HCT116 (cell line): ENCODE data around the gene GATAD2A. TPM values are rescaled to one million over a fixed set of nuclear protein-coding genes. Genes with fewer than 3 reads are reported as not detected.

Source experiments
- ATAC-seq: fragments of 200-7000 bp; cut with Tn5 transposase; 2 replicates; pipeline ENCODE4 v1.9.1; 2020; ENCODE audit warnings: mild to moderate bottlenecking, moderate library complexity
- BruUV-seq: library from RNA; stranded (reverse); fragments of 400-500 nt; replicated peaks from 2 replicates; lab custom pipeline; 2021; lab: Mats Ljungman, UMichigan
- CTCF ChIA-PET: fragments of 300-600 bp; sonication (Branson Sonifier 250); formaldehyde crosslinking; loops from one replicate; lab custom pipeline; 2021; ENCODE audit warnings: antibody characterized with exemption; lab: Charles Lee
- POLR2A ChIA-PET: fragments of 300-600, 350-600 bp; sonication (Branson Sonifier 250); formaldehyde crosslinking; loops from one replicate; lab custom pipeline; 2021; ENCODE audit warnings: antibody characterized with exemption; lab: Charles Lee
- RAD21 ChIA-PET, 2 experiments: fragments of 300-600 bp; sonication (Branson Sonifier 250); formaldehyde crosslinking; loops; one replicate each; lab custom pipeline; 2023; ENCODE audit warnings: low total read pairs in 2 of 2; ENCODE audit not compliant: uncharacterized antibody in 2 of 2, unreplicated experiment in 2 of 2, low non-redundant PET in 1 of 2; lab: Charles Lee
- DNase-seq: peaks from one replicate; pipeline ENCODE4 v3.0.0-alpha.2; 2010; ENCODE audit warnings: low read depth, low spot score
- H2AFZ ChIP-seq: fragments of 200-600 bp; shearing (Covaris generic), sonication (generic); 2 replicates; pipeline ENCODE4 v1.6.1; 2017; ENCODE audit warnings: low read depth, mixed run types, mixed read lengths, antibody characterized with exemption, low read length; ENCODE audit not compliant: poor library complexity, severe bottlenecking
- H3K27ac ChIP-seq: 2 replicates; pipeline ENCODE4 v1.5.1; 2012; ENCODE audit warnings: low read depth, low read length
- H3K27me3 ChIP-seq: fragments of 200-600 bp; sonication (generic); 2 replicates; pipeline ENCODE4 v1.6.1; 2016; ENCODE audit warnings: mixed run types, low read length, mixed read lengths; ENCODE audit not compliant: insufficient read depth
- H3K36me3 ChIP-seq, 2 experiments: fragments of 200-500 bp in 1 of 2; fragments of 200-600 bp in 1 of 2; sonication (Bioruptor generic) in 1 of 2; sonication (generic) in 1 of 2; 2 replicates each; pipeline versions ENCODE4 v1.5.1 to v1.6.1; 2014 to 2016; ENCODE audit warnings: low read length in 2 of 2, inconsistent platforms in 1 of 2, mixed read lengths in 1 of 2, mixed run types in 1 of 2; ENCODE audit not compliant: insufficient read depth in 2 of 2, control insufficient read depth in 1 of 2
- H3K4me1 ChIP-seq, 2 experiments: fragments of 200-600 bp in 1 of 2; sonication (generic) in 1 of 2; 2 replicates each; pipeline versions ENCODE4 v1.5.1 to v1.6.1; 2012 to 2017; ENCODE audit warnings: low read length in 2 of 2, inconsistent platforms in 1 of 2, mild to moderate bottlenecking in 1 of 2, mixed read lengths in 1 of 2, mixed run types in 1 of 2, moderate library complexity in 1 of 2; ENCODE audit not compliant: insufficient read depth in 2 of 2, control insufficient read depth in 1 of 2
- H3K4me2 ChIP-seq: fragments of 200-600 bp; sonication (generic); 2 replicates; pipeline ENCODE4 v1.6.1; 2017; ENCODE audit warnings: mixed run types, low read length, mixed read lengths
- H3K4me3 ChIP-seq, 2 experiments: fragments of 200-600 bp in 1 of 2; sonication (generic) in 1 of 2; replicated peaks in 1 of 2; 2 replicates each; pipeline ENCODE4 v1.5.1; 2011 to 2016; ENCODE audit warnings: low read length in 2 of 2, control low read depth in 1 of 2, low read depth in 1 of 2, mild to moderate bottlenecking in 1 of 2, mixed read lengths in 1 of 2, mixed run types in 1 of 2
- H3K79me2 ChIP-seq: fragments of 200-600 bp; sonication (generic); 2 replicates; pipeline ENCODE4 v1.6.1; 2017; ENCODE audit warnings: mild to moderate bottlenecking, mixed run types, low read length, moderate library complexity, mixed read lengths; ENCODE audit not compliant: insufficient read depth
- H3K9ac ChIP-seq: fragments of 200-600 bp; sonication (generic); 2 replicates; pipeline ENCODE4 v1.6.1; 2016; ENCODE audit warnings: low read length, mixed read lengths
- H3K9me2 ChIP-seq: fragments of 200-600 bp; sonication (generic), shearing (Covaris generic); 2 replicates; pipeline ENCODE4 v1.6.1; 2017; ENCODE audit warnings: mixed run types, mild to moderate bottlenecking, moderate library complexity; ENCODE audit not compliant: insufficient read depth
- H3K9me3 ChIP-seq, 2 experiments: fragments of 200-500 bp in 1 of 2; fragments of 200-600 bp in 1 of 2; sonication (Bioruptor generic) in 1 of 2; sonication (generic) in 1 of 2; 2 replicates each; pipeline ENCODE4 v1.6.1; 2014 to 2017; ENCODE audit warnings: low read length in 2 of 2, mixed read lengths in 2 of 2, inconsistent platforms in 1 of 2, low read depth in 1 of 2, mild to moderate bottlenecking in 1 of 2, mixed run types in 1 of 2, moderate library complexity in 1 of 2; ENCODE audit not compliant: control insufficient read depth in 1 of 2, insufficient read depth in 1 of 2
- H4K20me1 ChIP-seq: fragments of 200-600 bp; sonication (generic), shearing (Covaris generic); 2 replicates; pipeline ENCODE4 v1.6.1; 2017; ENCODE audit warnings: mixed run types, mild to moderate bottlenecking, moderate library complexity; ENCODE audit not compliant: insufficient read depth
- CBX3 ChIP-seq: IDR thresholded peaks from 2 replicates; pipeline ENCODE4 v1.6.1; 2012; ENCODE audit warnings: low read depth
- CEBPB ChIP-seq: IDR thresholded peaks from 2 replicates; pipeline ENCODE4 v1.6.1; 2012; ENCODE audit warnings: low read depth
- EGR1 ChIP-seq: IDR thresholded peaks from 2 replicates; pipeline ENCODE4 v1.6.1; 2012; ENCODE audit warnings: low read depth
- ELF1 ChIP-seq: IDR thresholded peaks from 2 replicates; pipeline ENCODE4 v1.6.1; 2012; ENCODE audit warnings: low read depth, borderline replicate concordance
- EZH2 ChIP-seq: fragments of 200-600 bp; sonication (generic); IDR thresholded peaks from 2 replicates; pipeline ENCODE4 v1.6.1; 2017; ENCODE audit warnings: antibody characterized with exemption, mixed run types
- FOSL1 ChIP-seq: IDR thresholded peaks from 2 replicates; pipeline ENCODE4 v1.6.1; 2012; ENCODE audit warnings: low read depth
- RAD21 ChIP-seq: IDR thresholded peaks from 2 replicates; pipeline ENCODE4 v1.6.1; 2012; ENCODE audit warnings: low read depth, mild to moderate bottlenecking
- SIN3A ChIP-seq: IDR thresholded peaks from 2 replicates; pipeline ENCODE4 v1.6.1; 2012; ENCODE audit warnings: low read depth
- SP1 ChIP-seq: IDR thresholded peaks from 2 replicates; pipeline ENCODE4 v1.6.1; 2012; ENCODE audit warnings: low read depth
- TCF7L2 ChIP-seq: IDR thresholded peaks from 2 replicates; pipeline ENCODE4 v1.7.0; 2011; ENCODE audit warnings: borderline replicate concordance, inconsistent platforms; ENCODE audit not compliant: insufficient read depth, insufficient read length; ENCODE audit errors: extremely low read depth
- ZFX ChIP-seq: fragments of 450-650 bp; IDR thresholded peaks from 2 replicates; pipeline ENCODE4 v1.6.1; 2017
- ZNF274 ChIP-seq: fragments of 200-500 bp; sonication (Bioruptor generic); IDR thresholded peaks from 2 replicates; pipeline ENCODE4 v1.6.1; 2014; ENCODE audit warnings: mild to moderate bottlenecking, low read depth, low read length, inconsistent platforms
- intact Hi-C: fragments of 100-400 bp; cut with micrococcal nuclease; formaldehyde crosslinking; loops from 2 replicates; pipeline ENCODE4 v1.10.0; 2022
- total RNA-seq: library from RNA; stranded (reverse); gene quantifications from one replicate; pipeline ENCODE4 v1.2.1, GENCODE V29; 2021; ENCODE audit not compliant: unreplicated experiment
- TF ChIP-seq, protein P1 (sequence below): IDR thresholded peaks from 2 replicates; pipeline ENCODE4 v1.6.1; 2012
- TF ChIP-seq, protein P2 (sequence below): IDR thresholded peaks from 2 replicates; pipeline ENCODE4 v1.6.1; 2012

GATAD2A gene
- total RNA-seq, 1 experiment from 2014 or later: 130 TPM

DNA sequence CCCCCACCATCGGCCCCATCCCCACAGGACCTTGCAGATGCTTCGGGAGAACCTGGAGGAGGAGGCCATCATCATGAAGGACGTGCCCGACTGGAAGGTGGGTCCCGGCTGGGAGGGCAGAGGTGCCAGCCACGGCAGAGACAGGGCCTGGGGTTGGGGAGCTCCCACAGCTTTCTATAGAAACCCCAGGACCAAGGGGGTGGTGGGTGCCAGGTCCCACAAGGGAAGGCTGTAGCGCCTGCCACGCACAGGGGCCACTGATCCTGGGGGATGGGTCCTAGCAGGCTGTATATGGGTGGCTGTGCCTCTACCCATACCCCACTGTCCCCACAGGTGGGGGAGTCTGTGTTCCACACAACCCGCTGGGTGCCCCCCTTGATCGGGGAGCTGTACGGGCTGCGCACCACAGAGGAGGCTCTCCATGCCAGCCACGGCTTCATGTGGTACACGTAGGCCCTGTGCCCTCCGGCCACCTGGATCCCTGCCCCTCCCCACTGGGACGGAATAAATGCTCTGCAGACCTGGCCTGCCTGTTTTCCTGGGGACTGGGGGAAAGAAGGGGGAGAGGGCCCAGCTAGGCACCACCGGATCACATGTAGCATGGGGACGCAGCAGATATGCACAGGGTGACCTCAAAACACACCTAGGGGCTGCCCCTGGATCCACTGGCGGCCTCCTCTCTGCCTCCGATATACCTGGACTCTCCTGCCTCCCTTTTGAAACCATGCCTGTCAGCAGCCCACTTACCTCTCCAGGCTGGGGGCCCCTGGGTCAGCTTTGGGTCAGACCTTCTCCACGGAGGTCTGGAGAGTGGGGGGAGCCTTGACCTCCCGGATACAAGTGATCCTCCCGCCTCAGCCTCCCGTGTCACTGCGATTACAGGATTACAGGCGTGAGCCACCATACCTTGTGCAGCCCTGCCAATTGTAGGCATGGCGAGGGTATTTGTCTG lies 122.5 kb downstream of the GATAD2A start:
- RAD21 ChIA-PET: no interaction called here
- intact Hi-C loops: no loop called here
- DNase-seq (no peak), ATAC-seq (no peak)
- H3K9me2 ChIP-seq: no peaks in the 10 kb centered on the region
- H3K9ac ChIP-seq: no peak overlapping the region
- no peaks in the 10 kb centered on the region; a peak in 1 of 4 replicates for H3K4me1 ChIP-seq
- POLR2A ChIA-PET: no interaction called here
- CTCF ChIA-PET: no interaction called here
- no TSS peak for BruUV-seq
- H4K20me1 ChIP-seq: no peaks in the 10 kb centered on the region
- H2AFZ ChIP-seq: no peak overlapping the region
- H3K27me3 ChIP-seq: no peaks in the 10 kb centered on the region
- H3K27ac ChIP-seq: no peak overlapping the region
- peaks cover 33% of the 10 kb centered on the region for H3K79me2 ChIP-seq
- no peaks in the 10 kb centered on the region for H3K9me3 ChIP-seq
- no peak overlapping the region for H3K4me2 ChIP-seq
- no peak overlapping the region for H3K4me3 ChIP-seq
- peaks cover 0 to 9% of the 10 kb centered on the region in 2 experiments; a peak in 3 of 4 replicates for H3K36me3 ChIP-seq
- TF ChIP-seq EGR1 (no peak), EZH2 (no peak), CEBPB (no peak), FOSL1 (no peak), SP1 (no peak), ZNF274 (no peak), CBX3 (no peak), TCF7L2 (no peak), SIN3A (no peak), ZFX (no peak), RAD21 (no peak), ELF1 (no peak)
- TF ChIP-seq, protein P1, sequence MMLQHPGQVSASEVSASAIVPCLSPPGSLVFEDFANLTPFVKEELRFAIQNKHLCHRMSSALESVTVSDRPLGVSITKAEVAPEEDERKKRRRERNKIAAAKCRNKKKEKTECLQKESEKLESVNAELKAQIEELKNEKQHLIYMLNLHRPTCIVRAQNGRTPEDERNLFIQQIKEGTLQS: no peak
- TF ChIP-seq, protein P2, sequence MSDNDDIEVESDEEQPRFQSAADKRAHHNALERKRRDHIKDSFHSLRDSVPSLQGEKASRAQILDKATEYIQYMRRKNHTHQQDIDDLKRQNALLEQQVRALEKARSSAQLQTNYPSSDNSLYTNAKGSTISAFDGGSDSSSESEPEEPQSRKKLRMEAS: no peak
